ENCODE measurements around the gene ZCCHC14. TPM values are rescaled to one million over a fixed set of nuclear protein-coding genes. Genes with fewer than 3 reads are reported as not detected.
A peak's percentile ranks its signal among the peaks of the same experiment; 100 is the strongest.
"Not testable (repeated sequence)": the region's sequence is repeated elsewhere in the genome, so short reads cannot be mapped to it uniquely, and the experiment has no call there.

ZCCHC14 gene
- total RNA-seq, 2 donors from 2014 or later, result 18.9 to 54.4 TPM

- H3K4me1 ChIP-seq, result peaks cover 15% of the 10 kb centered on the region
- no peaks in the 10 kb centered on the region for H3K36me3 ChIP-seq (replicated peaks in 1 of 2; ENCODE audit: insufficient read depth in 1 of 2, low read depth in 2 of 2)
- DNase-seq (no peak), ATAC-seq (no peak)
- H3K9me3 ChIP-seq, result no peaks in the 10 kb centered on the region
- whole genome bisulfite sequencing, 2 donors, result 70 to 73% methylated on average over 4 of the region's 4 CpGs
- no peak overlapping the region for H3K4me3 ChIP-seq
- H3K27me3 ChIP-seq, result no peaks in the 10 kb centered on the region
- TF ChIP-seq POLR2A (IDR thresholded peaks at IDR 0.05) (no peak), CTCF (IDR thresholded peaks at IDR 0.05) (no peak)
- no peak overlapping the region for H3K27ac ChIP-seq
- intact Hi-C loops (cut with DNase I), result no loop called here
Observed at GRCh38 chr16:87366288-87366687, 126.5 kb downstream of the ZCCHC14 start.

- no peak for TF ChIP-seq POLR2A (IDR thresholded peaks at IDR 0.05)
- no peak for TF ChIP-seq CTCF (IDR thresholded peaks at IDR 0.05)
- DNase-seq (no peak), ATAC-seq (no peak)
- H3K27me3 ChIP-seq, result no peaks in the 10 kb centered on the region
- H3K4me3 ChIP-seq, result no peak overlapping the region
- H3K4me1 ChIP-seq, result peaks cover 15% of the 10 kb centered on the region
- H3K27ac ChIP-seq, result no peak overlapping the region
- peaks cover 0 to under 1% of the 10 kb centered on the region in 2 donors for H3K36me3 ChIP-seq (replicated peaks in 1 of 2; ENCODE audit: insufficient read depth in 1 of 2, low read depth in 2 of 2)
- no peaks in the 10 kb centered on the region for H3K9me3 ChIP-seq
- intact Hi-C loops (cut with DNase I), result no loop called here
- 88 to 91% methylated on average over 11 to 13 of the region's 13 CpGs for WGBS, 2 donors
Observed at GRCh38 chr16:87365021-87365713, 127.7 kb downstream of the ZCCHC14 start.

GRCh38 chr16:87363771-87364455, 128.9 kb downstream of the ZCCHC14 start:
- TF ChIP-seq POLR2A (IDR thresholded peaks at IDR 0.05) (no peak), CTCF (IDR thresholded peaks at IDR 0.05) (no peak)
- WGBS, 2 donors, result 29 to 36% methylated on average over 10 to 17 of the region's 17 CpGs
- Histone ChIP-seq H3K27ac (peak overlapping the region in 2 of 4 donors; percentile 19 to 62), H3K27me3 (no peaks in the 10 kb centered on the region), H3K4me1 (peaks cover 15% of the 10 kb centered on the region), H3K4me3 (no peak overlapping the region), H3K9me3 (no peaks in the 10 kb centered on the region), H3K36me3 (replicated peaks in 1 of 2; ENCODE audit: insufficient read depth in 1 of 2, low read depth in 2 of 2) (peaks cover 0 to 6% of the 10 kb centered on the region in 2 donors)
- intact Hi-C loops (cut with DNase I), result no loop called here
- DNase-seq, result peak; percentile 31 to 60 (median 39)
- peak; percentile 63 for ATAC-seq

GRCh38 chr16:87362828-87363559, 129.8 kb downstream of the ZCCHC14 start:
- intact Hi-C loops (cut with DNase I); ATAC-seq; H3K27me3 ChIP-seq; DNase-seq; H3K9me3 ChIP-seq; H3K4me3 ChIP-seq: not testable (repeated sequence)
- H3K4me1 ChIP-seq, result peaks cover 15% of the 10 kb centered on the region
- H3K36me3 ChIP-seq (replicated peaks in 1 of 2; ENCODE audit: insufficient read depth in 1 of 2, low read depth in 2 of 2), result peaks cover 0 to 12% of the 10 kb centered on the region in 2 donors
- WGBS, 2 donors, result 93 to 96% methylated on average over 13 of the region's 13 CpGs
- peak overlapping the region in 1 of 4 donors; percentile 9 for H3K27ac ChIP-seq
